GM20000 (cell line): Measurements from ENCODE around the gene KCND3.

Experiments used
- DNase-seq: peaks from one replicate; pipeline ENCODE4 v3.0.0; 2012; ENCODE audit warnings: low spot score
- TF ChIP-seq, protein P1 (sequence below): IDR thresholded peaks from 2 replicates; pipeline ENCODE4 v1.5.1; 2012; ENCODE audit warnings: mild to moderate bottlenecking, control low read depth; ENCODE audit errors: extremely low read depth, missing control alignments

KCND3 gene

DNA sequence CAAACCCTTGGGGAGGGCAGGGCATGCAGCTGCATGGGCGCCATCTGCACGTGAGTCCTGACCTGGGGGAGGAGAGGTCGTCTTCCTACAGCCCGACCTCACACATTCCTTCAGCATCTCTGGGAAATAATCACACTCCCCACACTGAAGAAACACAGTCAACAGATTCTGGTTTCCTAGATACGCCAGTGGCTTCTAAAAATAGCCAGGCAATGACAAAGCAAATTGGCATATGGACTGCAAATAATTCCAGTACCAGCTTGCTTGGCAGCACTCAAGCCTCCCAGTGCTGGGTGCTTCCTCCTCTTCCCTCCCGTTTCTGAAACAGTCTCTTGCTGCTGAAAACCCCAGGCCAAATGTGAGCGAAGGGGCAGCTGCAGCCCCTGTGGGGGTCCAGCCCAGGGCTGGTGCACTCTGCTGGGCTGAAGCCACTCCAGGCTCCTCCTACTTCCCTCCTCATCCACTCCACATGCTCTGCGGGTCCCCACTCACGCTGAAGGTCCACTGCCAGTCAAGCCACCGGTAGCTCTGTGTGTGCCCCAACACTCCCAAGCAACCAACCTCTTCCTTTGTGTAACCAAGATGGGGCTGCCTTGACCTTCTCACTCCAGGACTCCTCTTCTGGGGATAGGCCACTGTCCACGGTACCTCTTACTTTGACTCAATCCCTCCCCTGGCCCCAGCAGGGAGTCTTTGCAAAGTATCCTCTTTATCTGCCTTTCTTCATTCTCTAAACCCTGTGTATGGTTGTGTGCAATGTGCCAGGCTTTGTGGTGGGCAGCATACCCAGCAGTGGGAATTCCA lies 69.0 kb downstream of the KCND3 start:
- TF ChIP-seq, protein P1, sequence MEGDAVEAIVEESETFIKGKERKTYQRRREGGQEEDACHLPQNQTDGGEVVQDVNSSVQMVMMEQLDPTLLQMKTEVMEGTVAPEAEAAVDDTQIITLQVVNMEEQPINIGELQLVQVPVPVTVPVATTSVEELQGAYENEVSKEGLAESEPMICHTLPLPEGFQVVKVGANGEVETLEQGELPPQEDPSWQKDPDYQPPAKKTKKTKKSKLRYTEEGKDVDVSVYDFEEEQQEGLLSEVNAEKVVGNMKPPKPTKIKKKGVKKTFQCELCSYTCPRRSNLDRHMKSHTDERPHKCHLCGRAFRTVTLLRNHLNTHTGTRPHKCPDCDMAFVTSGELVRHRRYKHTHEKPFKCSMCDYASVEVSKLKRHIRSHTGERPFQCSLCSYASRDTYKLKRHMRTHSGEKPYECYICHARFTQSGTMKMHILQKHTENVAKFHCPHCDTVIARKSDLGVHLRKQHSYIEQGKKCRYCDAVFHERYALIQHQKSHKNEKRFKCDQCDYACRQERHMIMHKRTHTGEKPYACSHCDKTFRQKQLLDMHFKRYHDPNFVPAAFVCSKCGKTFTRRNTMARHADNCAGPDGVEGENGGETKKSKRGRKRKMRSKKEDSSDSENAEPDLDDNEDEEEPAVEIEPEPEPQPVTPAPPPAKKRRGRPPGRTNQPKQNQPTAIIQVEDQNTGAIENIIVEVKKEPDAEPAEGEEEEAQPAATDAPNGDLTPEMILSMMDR, result no peak
- DNase-seq, result no peak

DNA sequence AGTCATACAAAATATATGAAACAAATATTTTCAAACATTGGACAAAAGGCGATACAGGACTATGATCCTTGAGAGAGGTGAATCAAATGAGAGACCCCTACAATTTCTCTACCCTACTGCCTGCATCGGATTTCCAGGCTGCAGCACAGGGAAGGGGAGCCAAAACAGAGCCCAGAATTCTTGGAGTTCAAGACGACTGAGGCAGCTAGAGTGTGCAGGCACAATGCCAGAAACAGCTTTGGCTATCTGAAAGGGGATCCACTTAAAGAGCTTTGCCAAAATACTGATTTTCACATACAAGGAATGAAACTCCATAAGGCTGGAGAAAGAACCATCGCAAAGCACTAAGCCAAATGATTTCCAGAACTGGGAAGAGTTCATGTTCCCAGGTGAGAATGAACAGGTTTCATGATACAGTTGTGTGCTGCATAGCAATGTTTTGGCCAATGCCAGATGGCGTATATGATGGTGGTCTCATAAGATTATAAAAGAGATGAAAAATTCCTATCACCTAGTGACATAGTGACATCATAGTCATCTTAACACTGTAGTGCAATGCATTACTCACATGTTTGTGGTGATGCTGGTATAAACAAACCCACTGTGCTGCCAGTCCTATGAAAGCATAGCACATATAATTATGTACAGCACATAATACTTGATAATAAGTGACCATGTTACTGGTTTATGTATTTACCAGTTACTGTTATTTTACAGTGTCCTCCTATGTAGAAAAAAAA lies 77.5 kb downstream of the KCND3 start:
- DNase-seq, result no peak
- TF ChIP-seq, protein P1, result no peak

DNA sequence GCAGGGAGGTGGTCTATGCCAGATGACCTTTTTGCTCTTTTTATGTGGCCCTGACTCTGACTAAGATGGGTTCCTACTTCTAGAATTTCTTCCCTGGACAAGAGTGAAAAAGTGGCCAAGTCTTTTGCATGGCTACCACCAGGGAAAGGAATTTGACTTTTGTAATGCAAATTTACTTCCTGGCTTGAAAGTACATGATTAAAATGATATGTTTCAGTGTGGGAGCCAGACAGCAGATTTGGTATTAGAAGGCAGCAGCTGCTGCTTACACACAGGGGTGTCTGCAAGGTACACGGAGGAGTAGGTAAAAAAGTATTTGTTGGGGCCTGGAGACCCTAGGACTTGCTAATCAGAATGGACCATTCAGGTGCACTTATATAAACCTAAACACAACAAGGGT lies 78.4 kb downstream of the KCND3 start:
- no peak for DNase-seq
- TF ChIP-seq, protein P1, result no peak

DNA sequence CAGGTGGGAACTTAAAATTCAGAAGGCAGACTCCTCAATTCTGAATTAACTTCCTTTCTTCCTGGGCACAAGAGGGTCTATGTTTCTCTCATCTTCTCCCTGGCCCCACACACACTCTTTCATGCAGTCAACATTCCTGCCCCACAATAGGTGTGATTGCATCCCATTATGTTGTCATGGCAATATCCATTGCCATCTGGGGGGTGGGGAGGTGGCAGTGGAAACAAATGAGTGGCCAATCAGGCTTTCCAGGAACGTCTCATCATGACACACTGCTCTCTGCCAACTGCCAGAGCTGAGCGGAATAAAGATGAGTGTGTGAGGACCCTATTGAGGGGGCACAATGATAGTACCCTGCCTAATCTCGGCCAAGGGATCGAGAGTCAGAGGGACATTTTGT lies 80.4 kb downstream of the KCND3 start:
- DNase-seq, result no peak
- TF ChIP-seq, protein P1, result no peak

DNA sequence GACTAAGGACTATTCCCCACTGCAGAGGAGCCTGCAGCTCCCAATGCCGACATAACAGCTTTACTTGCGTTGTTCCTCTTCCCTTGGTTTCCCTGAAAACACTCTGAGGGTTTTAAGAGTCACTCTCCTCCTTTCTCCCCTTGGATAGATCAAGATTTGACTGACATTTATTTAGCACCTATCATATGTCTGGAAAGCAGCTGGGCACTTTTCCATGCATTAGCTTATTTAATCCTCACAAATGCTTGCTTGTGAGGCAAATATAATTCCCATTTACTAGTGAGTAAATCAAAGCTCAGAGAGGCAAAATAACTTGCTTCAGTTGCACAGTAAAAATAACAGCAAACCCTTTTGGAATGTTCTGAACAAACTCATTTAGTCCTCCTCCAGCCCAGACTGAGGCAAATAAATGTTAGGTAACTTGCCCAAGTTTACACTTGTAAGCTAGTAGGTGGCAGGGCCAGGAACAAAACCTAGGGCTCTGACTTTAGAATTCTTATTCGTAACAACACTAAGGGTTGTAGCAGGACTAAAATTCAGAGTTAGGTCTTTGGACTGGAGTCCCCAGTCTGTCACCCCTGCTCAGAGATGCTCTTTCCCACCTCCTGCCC lies 81.4 kb downstream of the KCND3 start:
- DNase-seq, result no peak
- TF ChIP-seq, protein P1, result no peak

DNA sequence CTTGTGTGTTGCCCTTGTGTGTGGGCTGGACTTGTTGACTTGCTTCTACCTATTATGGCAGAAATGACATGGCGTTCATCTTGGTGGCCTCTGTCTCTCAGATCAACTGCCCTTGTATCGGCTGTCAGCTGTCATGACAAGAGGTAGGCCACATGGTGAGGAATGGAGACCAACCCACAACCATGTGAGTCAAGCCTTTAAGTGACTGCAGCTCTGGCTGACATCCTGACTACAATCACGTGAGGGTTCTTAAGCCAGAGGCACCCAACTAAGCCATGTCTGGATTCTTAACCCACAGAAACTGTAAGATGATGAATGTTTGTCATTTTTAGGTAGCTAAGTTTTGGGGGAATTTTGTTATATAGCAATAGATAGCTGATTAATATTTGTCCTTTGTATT lies 82.1 kb downstream of the KCND3 start:
- DNase-seq, result no peak
- TF ChIP-seq, protein P1, result no peak

DNA sequence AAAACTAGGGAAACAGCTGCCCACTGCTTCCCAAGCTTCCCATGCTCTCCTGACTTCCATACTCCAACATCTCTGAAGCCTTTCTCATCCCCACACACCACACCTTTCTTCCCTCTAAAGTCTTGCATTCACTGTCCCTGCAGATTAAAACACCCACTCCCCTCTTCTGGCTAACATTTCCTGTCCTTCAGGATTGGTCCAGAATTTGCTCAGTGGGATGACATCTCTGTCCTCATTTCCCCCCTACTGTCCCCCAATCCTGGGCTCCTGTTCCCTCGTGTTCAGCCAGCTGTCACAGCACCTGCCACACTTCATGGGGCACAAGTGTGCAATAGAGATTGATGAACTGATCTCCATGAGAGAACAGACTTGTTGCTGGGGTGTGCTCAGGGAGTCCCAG lies 82.7 kb downstream of the KCND3 start:
- no peak for DNase-seq
- TF ChIP-seq, protein P1, result no peak
